NT2/D1 (cell line): Measurements from ENCODE around the gene SKIL.

Source experiments
- DNase-seq: peaks from one replicate; pipeline ENCODE4 v3.0.0-alpha.2; 2011; ENCODE audit warnings: low read depth, low spot score
- H3K27me3 ChIP-seq: 2 replicates; pipeline ENCODE4 v1.6.0; 2011; ENCODE audit warnings: mild to moderate bottlenecking; ENCODE audit not compliant: insufficient read length, insufficient read depth
- H3K36me3 ChIP-seq: 2 replicates; pipeline ENCODE4 v1.6.1; 2011; ENCODE audit warnings: mild to moderate bottlenecking, low read length, mixed read lengths; ENCODE audit not compliant: insufficient read depth, insufficient read length
- H3K4me1 ChIP-seq: 2 replicates; pipeline ENCODE4 v1.5.1; 2011; ENCODE audit not compliant: insufficient read depth, insufficient read length
- H3K4me3 ChIP-seq: 2 replicates; pipeline ENCODE4 v1.5.1; 2011; ENCODE audit warnings: low read depth; ENCODE audit not compliant: insufficient read length
- H3K9ac ChIP-seq: 2 replicates; pipeline ENCODE4 v1.6.0; 2011; ENCODE audit warnings: low read depth; ENCODE audit not compliant: insufficient read length
- H3K9me3 ChIP-seq: 2 replicates; pipeline ENCODE4 v1.5.1; 2011; ENCODE audit warnings: mild to moderate bottlenecking, low read length; ENCODE audit not compliant: insufficient read depth
- SUZ12 ChIP-seq: IDR thresholded peaks from 2 replicates; pipeline ENCODE4 v1.6.1; 2011; ENCODE audit not compliant: insufficient read length, insufficient read depth; ENCODE audit errors: extremely low read depth
- YY1 ChIP-seq: IDR thresholded peaks from 2 replicates; pipeline ENCODE4 v1.6.1; 2011; ENCODE audit not compliant: insufficient read length, insufficient read depth
- ZNF274 ChIP-seq: IDR thresholded peaks from 2 replicates; pipeline ENCODE4 v1.6.1; 2011; ENCODE audit warnings: mild to moderate bottlenecking, low read depth, low read length

SKIL gene

DNA sequence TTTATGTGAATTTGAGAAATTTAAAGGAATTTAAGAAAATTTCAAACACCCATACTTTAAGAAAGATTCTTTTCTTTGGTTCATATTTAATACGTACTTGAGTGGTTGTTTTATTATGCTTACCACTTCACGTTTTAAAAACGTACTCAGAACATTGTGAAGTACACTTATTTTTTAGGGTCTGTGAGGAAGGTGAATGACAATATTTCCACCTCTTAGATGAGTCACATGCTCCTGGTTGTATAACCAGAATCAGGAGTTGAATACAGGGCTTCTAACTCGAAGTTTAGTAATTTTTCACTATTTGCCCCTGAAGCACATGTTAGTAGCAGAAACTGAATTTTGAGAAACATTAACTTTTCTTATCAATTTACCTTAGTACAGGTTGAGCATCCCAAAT is 7.5 kb downstream of the SKIL start:
- Histone ChIP-seq H3K4me3 (no peak overlapping the region), H3K9ac (no peak overlapping the region), H3K36me3 (peaks cover 86% of the 10 kb centered on the region), H3K9me3 (no peaks in the 10 kb centered on the region), H3K4me1 (no peaks in the 10 kb centered on the region), H3K27me3 (no peaks in the 10 kb centered on the region)
- DNase-seq: no peak
- TF ChIP-seq ZNF274 (no peak), YY1 (no peak), SUZ12 (no peak)

DNA sequence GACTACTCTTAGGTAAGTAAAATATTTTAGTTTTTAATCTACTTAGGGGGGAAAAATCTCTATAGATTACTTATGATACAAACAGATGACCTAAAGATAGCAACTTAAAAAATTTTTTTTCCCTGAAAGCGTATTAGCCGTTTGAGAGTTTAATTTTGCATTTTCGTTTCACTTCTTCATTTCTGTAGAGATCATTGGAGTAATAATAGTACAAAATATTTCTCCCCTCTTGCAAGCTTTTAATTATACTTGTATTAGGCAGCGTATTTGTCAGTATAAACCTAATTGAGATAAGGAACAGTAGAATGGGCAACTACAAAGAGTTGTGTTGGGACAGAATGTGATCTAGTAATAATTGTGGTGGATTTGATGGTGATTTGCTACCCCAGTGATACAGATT is 10.3 kb downstream of the SKIL start:
- Histone ChIP-seq H3K36me3 (peaks cover 78% of the 10 kb centered on the region), H3K4me1 (no peaks in the 10 kb centered on the region), H3K9me3 (no peaks in the 10 kb centered on the region), H3K4me3 (no peak overlapping the region), H3K9ac (no peak overlapping the region), H3K27me3 (no peaks in the 10 kb centered on the region)
- TF ChIP-seq YY1 (no peak), ZNF274 (no peak), SUZ12 (no peak)
- no peak for DNase-seq

DNA sequence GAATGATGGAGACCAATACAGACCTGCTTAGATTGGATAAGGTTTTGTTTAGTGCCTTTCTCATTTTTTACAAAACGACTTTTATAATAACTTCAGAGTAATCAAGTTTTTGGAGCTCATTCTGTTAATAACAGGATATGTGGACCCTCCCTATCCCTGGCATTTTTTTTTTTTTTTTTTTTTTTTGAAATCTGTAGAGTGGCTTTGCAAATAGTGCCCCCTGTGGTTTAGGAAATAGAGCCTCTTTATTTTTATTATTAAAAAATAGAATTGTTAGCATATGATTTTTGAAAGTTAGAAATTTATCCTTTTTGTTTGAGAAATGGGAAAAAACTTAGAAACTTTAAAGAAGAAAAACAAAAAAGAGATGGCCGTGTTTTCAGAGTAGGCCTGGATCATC is 11.4 kb downstream of the SKIL start:
- Histone ChIP-seq H3K9me3 (no peaks in the 10 kb centered on the region), H3K27me3 (no peaks in the 10 kb centered on the region), H3K9ac (no peak overlapping the region), H3K36me3 (peaks cover 78% of the 10 kb centered on the region), H3K4me1 (no peaks in the 10 kb centered on the region), H3K4me3 (no peak overlapping the region)
- TF ChIP-seq YY1: no peak
- no peak for TF ChIP-seq SUZ12
- TF ChIP-seq ZNF274: no peak
- no peak for DNase-seq

DNA sequence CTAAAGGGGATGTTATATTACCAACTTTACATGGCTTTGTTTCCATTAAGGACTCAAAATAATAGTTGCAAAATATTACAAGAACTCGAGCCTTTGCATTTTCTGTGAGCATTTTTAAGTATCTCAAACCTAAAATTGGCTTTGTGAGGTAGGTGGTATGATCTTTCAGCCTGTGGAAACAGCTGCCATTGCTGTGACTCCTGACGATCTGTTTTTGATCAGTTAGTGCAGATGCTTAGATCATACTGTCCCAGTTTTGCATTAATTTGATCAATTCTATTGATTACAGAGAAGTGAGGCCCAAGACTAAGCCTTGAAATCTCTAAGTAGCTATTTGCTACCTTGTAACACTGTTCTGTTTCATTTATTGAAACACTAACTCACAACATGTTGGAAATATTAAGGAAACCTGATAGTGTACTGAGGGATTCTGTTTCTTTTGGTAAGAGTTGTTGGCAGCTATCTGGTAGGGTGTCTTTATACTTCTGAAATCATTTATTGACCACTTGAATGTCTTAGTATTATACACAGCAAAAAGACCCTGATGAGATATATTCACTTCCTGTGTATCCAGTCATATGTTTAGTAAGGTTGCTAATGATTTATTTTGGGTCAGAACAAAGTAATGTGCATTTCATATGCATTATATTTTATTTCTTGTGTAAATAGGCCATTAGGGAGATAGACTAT is 14.8 kb downstream of the SKIL start:
- TF ChIP-seq SUZ12: no peak
- TF ChIP-seq ZNF274: no peak
- no peak for TF ChIP-seq YY1
- Histone ChIP-seq H3K4me1 (no peaks in the 10 kb centered on the region), H3K4me3 (no peak overlapping the region), H3K9ac (no peak overlapping the region), H3K36me3 (peaks cover 70% of the 10 kb centered on the region), H3K9me3 (no peaks in the 10 kb centered on the region), H3K27me3 (no peaks in the 10 kb centered on the region)
- no peak for DNase-seq

DNA sequence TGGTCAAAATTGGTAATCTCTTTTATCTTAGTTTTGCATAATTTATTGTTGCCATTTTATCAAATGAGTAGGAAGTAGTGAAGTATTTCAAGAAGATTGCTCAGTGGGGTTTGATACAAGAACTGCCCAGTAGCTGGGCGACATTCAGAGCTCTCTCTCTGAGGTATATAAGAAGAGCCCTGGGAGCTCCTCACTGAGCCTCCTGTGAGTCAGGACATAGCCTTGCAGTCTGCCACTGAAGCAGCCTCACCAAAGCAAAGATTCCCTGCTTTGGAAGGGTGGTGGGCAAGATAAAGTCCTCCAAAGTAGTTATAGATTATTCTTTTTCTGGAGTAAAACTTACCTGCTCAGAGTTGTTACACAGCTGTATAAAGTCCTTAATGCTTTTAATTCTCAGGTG is 26.1 kb downstream of the SKIL start:
- H3K9me3 ChIP-seq: no peaks in the 10 kb centered on the region
- peaks cover 78% of the 10 kb centered on the region for H3K36me3 ChIP-seq

GRCh38 chr3:170386468-170386867 is 29.0 kb downstream of the SKIL start:
- Histone ChIP-seq H3K9ac (no peak overlapping the region), H3K9me3 (no peaks in the 10 kb centered on the region), H3K27me3 (no peaks in the 10 kb centered on the region), H3K36me3 (peaks cover 77% of the 10 kb centered on the region), H3K4me1 (no peaks in the 10 kb centered on the region), H3K4me3 (no peak overlapping the region)
- TF ChIP-seq ZNF274: no peak
- TF ChIP-seq SUZ12: no peak
- no peak for DNase-seq

More for the DNA sequence above, 26.1 kb downstream of the SKIL start:
- no peak overlapping the region for H3K4me3 ChIP-seq
- no peak overlapping the region for H3K9ac ChIP-seq
- no peaks in the 10 kb centered on the region for H3K27me3 ChIP-seq
- no peaks in the 10 kb centered on the region for H3K4me1 ChIP-seq
- DNase-seq: no peak
- TF ChIP-seq ZNF274 (no peak), YY1 (no peak), SUZ12 (no peak)

DNA sequence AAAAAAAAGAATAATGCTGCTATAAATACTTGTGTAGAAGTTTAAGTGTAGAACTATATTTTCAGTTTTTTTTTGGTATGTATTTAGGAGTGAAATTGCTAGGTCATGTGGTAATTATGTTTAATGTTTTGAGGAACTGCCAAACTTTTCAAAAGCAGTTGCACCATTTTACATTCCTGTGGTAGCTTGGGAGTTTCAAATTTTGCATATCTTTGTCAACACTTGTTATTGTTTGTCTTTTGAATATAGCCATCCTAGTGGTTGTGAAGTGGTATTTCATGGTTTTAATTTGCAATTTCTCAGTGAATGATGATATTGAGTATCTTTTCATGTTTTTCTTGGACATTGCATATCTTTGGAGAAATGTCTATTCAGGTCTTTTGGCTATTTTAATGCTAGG is 30.4 kb downstream of the SKIL start:
- no peaks in the 10 kb centered on the region for H3K4me1 ChIP-seq
- no peak overlapping the region for H3K4me3 ChIP-seq
- H3K27me3 ChIP-seq: no peaks in the 10 kb centered on the region
- no peaks in the 10 kb centered on the region for H3K9me3 ChIP-seq
- H3K9ac ChIP-seq: no peak overlapping the region
- TF ChIP-seq ZNF274 (no peak), SUZ12 (no peak), YY1 (no peak)
- no peak for DNase-seq
- peaks cover 82% of the 10 kb centered on the region for H3K36me3 ChIP-seq
